Chondrocyte (in vitro differentiated cells): ENCODE results near the gene ZC3H6. TPM values are rescaled to one million over a fixed set of nuclear protein-coding genes. Genes with fewer than 3 reads are reported as not detected.
A peak's percentile ranks its signal among the peaks of the same experiment; 100 is the strongest.

Experiments used
- DNase-seq: peaks from one replicate; pipeline ENCODE4 v3.0.0; 2021; ENCODE audit warnings: mixed read lengths, low spot score
- H3K27ac Mint-ChIP-seq: one replicate; pipeline ENCODE4 v1.8.0; 2021; ENCODE audit warnings: mild to moderate bottlenecking, moderate library complexity, mixed read lengths; ENCODE audit not compliant: unreplicated experiment
- H3K27me3 Mint-ChIP-seq: 2 replicates; pipeline ENCODE4 v1.8.0; 2021; ENCODE audit warnings: low read depth, mixed read lengths
- H3K36me3 Mint-ChIP-seq: 2 replicates; pipeline ENCODE4 v1.8.0; 2021; ENCODE audit warnings: low read depth, mixed read lengths
- H3K4me1 Mint-ChIP-seq: 2 replicates; pipeline ENCODE4 v1.8.0; 2021; ENCODE audit warnings: low read depth, mild to moderate bottlenecking, mixed read lengths
- H3K4me3 Mint-ChIP-seq: one replicate; pipeline ENCODE4 v1.8.0; 2021; ENCODE audit warnings: mild to moderate bottlenecking, moderate library complexity, mixed read lengths; ENCODE audit not compliant: unreplicated experiment
- H3K9me3 Mint-ChIP-seq: 2 replicates; pipeline ENCODE4 v1.8.0; 2021; ENCODE audit warnings: low read depth, mixed read lengths
- total RNA-seq: library from RNA; stranded (reverse); gene quantifications from 3 replicates; pipeline ENCODE4 v1.2.1, GENCODE V29; 2021
- TF ChIP-seq, protein P1 (sequence below): fragments of 200-600 bp; sonication (generic); IDR thresholded peaks from 2 replicates; pipeline ENCODE4 v1.5.0; 2021; ENCODE audit warnings: antibody characterized with exemption, mild to moderate bottlenecking, moderate library complexity

The ZC3H6 gene
- total RNA-seq, 1 donor from 2014 or later = 8.6 TPM

DNA sequence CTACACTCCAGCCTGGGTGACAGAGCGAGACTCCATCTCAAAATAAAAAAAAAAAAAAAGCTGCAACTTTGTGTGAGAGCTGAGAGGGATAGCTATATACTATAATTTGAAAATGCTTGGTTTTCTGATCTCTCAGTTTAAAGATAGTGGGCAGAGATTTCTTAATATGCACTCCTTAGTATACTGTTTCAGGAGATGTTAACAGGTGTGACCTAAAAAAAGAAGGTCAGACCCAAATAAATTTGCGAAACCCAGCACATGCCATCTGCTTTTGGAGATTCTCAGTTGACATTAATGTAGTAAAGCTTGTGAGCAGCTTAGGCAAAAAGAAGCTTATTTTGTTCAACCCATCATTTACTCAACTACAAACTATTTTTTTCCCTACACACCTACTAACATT is 37.4 kb downstream of the ZC3H6 start:
- TF ChIP-seq, protein P1, sequence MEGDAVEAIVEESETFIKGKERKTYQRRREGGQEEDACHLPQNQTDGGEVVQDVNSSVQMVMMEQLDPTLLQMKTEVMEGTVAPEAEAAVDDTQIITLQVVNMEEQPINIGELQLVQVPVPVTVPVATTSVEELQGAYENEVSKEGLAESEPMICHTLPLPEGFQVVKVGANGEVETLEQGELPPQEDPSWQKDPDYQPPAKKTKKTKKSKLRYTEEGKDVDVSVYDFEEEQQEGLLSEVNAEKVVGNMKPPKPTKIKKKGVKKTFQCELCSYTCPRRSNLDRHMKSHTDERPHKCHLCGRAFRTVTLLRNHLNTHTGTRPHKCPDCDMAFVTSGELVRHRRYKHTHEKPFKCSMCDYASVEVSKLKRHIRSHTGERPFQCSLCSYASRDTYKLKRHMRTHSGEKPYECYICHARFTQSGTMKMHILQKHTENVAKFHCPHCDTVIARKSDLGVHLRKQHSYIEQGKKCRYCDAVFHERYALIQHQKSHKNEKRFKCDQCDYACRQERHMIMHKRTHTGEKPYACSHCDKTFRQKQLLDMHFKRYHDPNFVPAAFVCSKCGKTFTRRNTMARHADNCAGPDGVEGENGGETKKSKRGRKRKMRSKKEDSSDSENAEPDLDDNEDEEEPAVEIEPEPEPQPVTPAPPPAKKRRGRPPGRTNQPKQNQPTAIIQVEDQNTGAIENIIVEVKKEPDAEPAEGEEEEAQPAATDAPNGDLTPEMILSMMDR = no peak
- Mint-ChIP-seq H3K4me3 (no peak overlapping the region), H3K36me3 (peaks cover 3% of the 10 kb centered on the region), H3K27ac (no peak overlapping the region), H3K9me3 (no peaks in the 10 kb centered on the region), H3K4me1 (peaks cover 11% of the 10 kb centered on the region), H3K27me3 (no peaks in the 10 kb centered on the region)
- DNase-seq = no peak

DNA sequence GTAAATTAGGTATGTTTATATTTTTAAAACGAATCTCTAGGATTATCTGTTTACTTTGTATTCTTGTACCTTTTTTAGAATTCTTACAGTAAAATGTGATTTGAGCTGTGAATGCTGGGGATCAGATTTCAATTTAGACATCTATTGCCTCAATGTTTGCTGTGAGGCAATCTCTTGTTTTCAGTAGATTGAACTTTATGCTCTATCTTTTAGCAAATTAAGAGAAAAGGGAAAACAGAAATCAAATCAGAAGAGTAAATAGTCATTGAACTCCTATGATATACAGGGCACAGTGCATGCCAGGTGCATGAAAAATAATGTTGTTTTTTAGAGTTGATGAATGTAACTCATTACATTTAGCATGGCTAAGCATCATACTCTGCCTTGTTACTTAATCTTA is 39.5 kb downstream of the ZC3H6 start:
- H3K27ac Mint-ChIP-seq = no peak overlapping the region
- TF ChIP-seq, protein P1 = no peak
- H3K4me3 Mint-ChIP-seq = no peak overlapping the region
- no peaks in the 10 kb centered on the region for H3K27me3 Mint-ChIP-seq
- DNase-seq = no peak
- H3K4me1 Mint-ChIP-seq = peaks cover 20% of the 10 kb centered on the region
- no peaks in the 10 kb centered on the region for H3K9me3 Mint-ChIP-seq
- H3K36me3 Mint-ChIP-seq = peaks cover 3% of the 10 kb centered on the region

DNA sequence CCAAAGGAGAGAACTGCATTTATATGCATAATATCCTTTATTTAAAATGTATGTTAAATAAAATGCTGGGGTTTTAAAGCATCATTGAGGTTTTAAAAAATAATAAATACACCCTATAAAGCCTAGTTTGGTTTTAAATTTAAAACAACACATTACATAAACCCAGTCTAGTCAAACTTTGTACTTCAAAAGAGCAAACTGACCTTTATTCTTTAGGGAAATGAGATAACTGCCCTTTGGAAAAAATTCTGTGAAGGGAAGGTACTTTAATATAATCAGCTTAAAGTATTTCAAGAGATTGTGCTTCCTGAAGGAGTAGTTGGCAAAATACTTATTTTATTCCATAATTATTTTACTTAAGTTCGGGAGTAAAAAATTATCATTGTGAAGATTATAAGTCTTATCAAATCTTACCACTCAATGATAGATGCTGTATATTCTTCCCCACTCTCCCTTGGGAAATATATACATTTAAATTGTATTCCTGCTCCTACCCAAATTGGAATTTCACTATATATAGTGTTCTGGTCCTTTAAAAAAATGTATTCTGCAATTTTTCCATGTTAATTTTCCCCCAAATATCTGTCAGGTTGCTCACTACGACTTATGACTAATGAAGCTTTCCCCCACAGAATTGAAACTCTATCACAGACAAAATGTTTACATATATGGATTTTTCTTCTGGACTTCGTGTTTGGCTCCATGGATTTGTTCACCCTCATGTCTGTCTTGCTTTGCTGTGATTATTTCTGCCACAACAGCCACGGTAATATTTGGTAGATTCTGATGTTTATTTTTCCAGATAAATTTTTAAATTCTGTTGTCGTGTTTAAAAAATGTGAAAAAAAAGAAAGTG is 42.1 kb downstream of the ZC3H6 start:
- Mint-ChIP-seq H3K27me3 (no peaks in the 10 kb centered on the region), H3K9me3 (no peaks in the 10 kb centered on the region), H3K27ac (peak overlapping the region; percentile 63), H3K4me3 (peak overlapping the region; percentile 6), H3K4me1 (peaks cover 32% of the 10 kb centered on the region), H3K36me3 (no peaks in the 10 kb centered on the region)
- DNase-seq = no peak
- TF ChIP-seq, protein P1 = no peak

DNA sequence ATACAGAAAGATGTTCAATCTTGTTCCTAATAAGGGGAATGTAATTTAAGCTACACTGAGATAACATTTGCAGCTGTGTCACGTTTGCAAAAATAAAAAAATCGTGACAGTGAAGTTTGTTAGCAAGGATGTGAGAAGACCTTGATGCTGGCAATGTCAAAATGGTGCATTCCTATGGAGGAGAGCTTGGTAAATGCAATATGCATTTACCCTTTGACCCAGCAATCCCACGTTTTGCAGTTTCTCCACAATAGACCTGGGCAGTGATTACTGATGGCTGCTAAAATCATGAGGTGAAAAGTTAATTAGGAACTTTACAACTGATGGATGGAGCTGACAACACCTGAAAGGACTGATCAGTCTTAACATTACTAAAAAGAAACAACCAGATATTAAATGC is 43.1 kb downstream of the ZC3H6 start:
- Mint-ChIP-seq H3K4me3 (no peak overlapping the region), H3K4me1 (peaks cover 35% of the 10 kb centered on the region)
- TF ChIP-seq, protein P1 = no peak

DNA sequence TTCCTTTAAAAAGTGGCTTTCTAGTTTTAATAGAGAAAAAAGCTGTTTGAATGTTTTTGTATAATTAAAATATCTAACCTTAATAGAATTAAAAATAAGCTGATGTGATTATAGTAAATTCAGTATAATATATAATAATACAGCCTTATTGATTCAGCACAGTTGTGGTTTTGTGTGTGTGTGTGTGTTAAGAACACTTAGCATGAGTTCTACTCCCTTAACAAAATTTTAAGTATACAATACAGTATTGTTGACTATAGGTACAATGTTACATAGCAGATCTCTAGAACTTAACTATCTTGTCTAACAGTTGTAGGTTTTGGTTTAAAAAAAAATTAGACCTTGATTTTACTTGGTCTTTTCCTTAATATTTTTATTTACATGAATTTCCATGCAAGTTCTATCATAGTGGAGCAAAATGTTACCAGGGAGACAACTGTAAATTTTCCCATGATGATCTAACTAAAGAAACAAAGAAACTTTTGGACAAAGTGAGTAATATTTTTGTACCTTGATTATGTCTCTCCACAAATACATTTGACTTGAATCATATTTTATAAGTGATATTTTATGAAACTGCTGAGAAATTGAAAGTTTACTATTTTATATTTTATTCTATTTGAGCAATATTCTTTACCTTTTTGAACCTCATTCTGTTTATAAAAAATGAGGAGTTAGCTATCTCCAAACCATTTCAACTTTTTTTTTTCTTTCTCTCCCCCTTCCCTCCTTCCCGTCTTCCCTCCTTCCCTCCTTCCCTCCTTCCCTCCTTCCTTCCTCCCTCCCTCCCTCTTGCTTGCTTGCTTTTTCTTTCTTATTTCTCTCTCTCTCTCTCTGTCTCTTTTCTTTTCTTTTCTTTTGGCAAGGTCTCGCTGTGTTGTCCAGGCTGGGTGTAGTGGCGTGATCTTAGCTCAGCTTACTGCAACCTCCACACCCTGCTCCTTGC is 46.3 kb downstream of the ZC3H6 start:
- Mint-ChIP-seq H3K4me1 (peaks cover 35% of the 10 kb centered on the region), H3K4me3 (no peak overlapping the region), H3K27me3 (no peaks in the 10 kb centered on the region), H3K27ac (peak overlapping the region; percentile 94), H3K9me3 (no peaks in the 10 kb centered on the region), H3K36me3 (peaks cover 6% of the 10 kb centered on the region)
- TF ChIP-seq, protein P1 = no peak
- DNase-seq = no peak

More for the DNA sequence above, 43.1 kb downstream of the ZC3H6 start:
- Mint-ChIP-seq H3K27me3 (no peaks in the 10 kb centered on the region), H3K27ac (peak overlapping the region; percentile 9), H3K36me3 (no peaks in the 10 kb centered on the region), H3K9me3 (no peaks in the 10 kb centered on the region)
- no peak for DNase-seq
